Loucy (cell line): ENCODE data around the gene COX10.

Source experiments
- CTCF ChIP-seq: fragments of 200-600 bp; sonication (generic); conservative IDR thresholded peaks from 2 replicates; pipeline ENCODE4 v1.5.1; 2014; ENCODE audit warnings: mild to moderate bottlenecking, antibody characterized with exemption, low read length
- EZH2phosphoT487 ChIP-seq: fragments of 200-600 bp; IDR thresholded peaks from 2 replicates; pipeline ENCODE4 v1.6.1; 2018; ENCODE audit warnings: antibody characterized with exemption, mild to moderate bottlenecking, moderate library complexity, borderline replicate concordance

- TF ChIP-seq CTCF (no peak), EZH2phosphoT487 (no peak)
Measured at GRCh38 chr17:14133104-14133503, 63.8 kb downstream of the COX10 start.
